Measurements from ENCODE around the gene SSBP3.
"Not testable (repeated sequence)": the region's sequence is repeated elsewhere in the genome, so short reads cannot be mapped to it uniquely, and the experiment has no call there.

The SSBP3 gene

DNA sequence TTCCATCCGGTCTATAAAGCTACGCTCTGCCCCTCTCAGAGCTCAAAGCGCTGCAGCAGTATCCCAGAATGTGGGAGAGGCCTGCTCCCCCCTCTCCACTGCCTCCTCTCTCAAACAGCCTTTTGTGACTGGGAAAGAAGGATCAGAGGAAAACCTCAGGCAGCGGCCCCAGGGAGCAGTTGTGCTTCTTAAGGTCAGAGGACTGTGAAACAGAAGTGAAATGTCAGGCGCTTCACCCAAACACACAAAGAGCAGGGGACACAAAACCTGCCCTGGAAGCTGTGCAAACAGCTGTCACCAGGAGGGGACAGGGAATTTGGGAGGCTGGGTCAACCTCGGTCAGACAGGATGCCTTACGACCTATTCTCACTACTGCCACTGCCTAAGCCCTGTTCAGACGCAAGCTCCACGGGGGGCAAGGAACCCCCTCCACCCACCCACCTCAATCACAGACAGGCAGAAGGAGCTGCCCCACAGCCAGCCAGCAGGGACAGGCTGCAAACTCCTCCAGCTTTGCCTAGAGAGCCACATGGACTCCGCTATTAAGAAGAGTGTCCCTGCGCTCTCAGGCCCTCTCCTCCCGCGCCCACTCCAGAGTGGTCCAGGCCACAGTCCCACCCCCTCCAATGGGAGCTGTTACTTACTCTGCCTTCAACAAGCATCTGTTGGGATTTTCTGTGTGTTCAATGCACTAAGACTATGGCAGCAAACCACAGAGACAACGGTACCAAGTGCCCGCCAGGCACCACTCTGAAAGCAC is 14.6 kb downstream of the SSBP3 start:
- DNase-seq (ENCODE audit: low spot score), result no peak

DNA sequence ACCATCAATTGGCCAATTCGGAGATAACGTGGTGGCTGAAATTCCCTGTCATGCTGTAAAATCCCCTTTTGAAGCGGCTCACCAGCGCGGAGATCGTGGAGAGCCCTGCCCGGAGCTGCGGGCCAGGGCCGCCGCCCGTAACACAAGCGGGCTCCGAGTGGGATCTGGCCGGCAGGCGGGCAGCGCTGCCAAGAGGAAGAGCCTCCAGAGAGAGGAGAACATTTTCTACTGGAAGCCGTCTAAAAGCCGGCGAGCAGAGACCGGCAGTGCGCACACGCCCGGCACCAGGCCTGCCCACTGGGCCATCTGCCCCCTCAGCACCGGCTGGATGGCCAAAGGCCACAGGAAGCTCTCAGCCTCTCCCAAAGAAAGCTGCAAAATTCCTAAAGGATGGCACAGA is 15.5 kb downstream of the SSBP3 start:
- DNase-seq (ENCODE audit: low spot score), result no peak

DNA sequence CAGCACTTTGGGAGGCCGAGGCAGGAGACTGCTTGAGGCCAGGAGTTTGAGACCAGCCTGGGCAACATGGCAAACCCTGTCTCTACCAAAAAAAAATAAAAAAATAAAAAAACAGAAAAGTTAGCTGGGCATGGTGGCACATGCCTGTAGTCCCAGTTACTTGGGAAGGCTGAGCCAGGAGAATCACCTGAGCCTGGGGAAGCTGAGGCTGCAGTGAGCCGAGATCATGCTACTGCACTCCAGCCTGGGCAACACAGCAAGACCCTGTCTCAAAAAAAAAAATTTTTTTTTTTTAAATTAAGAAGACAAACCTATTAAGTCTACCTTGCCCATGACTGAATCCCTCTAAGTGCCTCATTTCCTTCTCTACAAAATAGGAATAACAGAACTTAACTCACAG is 16.6 kb downstream of the SSBP3 start:
- DNase-seq (ENCODE audit: low spot score), result not testable (repeated sequence)

DNA sequence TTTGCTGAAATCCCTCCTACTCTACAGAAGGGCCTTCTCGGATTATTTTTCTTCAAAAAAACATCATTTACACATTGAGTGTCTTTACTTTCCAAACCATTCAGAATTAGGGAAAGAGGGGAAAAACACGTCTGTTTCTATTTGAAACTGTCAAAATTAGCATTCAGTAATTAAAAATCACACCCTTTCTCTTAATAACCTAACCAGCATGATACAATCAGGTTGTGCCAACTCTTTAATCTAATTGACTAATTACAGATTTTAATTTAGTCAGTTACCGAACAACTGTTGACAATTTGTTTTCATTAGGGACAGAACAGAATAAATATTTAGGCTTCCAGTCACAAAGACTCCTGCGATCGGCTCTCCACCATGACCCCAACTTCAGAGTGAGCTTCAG is 18.8 kb downstream of the SSBP3 start:
- DNase-seq (ENCODE audit: low spot score), result no peak

DNA sequence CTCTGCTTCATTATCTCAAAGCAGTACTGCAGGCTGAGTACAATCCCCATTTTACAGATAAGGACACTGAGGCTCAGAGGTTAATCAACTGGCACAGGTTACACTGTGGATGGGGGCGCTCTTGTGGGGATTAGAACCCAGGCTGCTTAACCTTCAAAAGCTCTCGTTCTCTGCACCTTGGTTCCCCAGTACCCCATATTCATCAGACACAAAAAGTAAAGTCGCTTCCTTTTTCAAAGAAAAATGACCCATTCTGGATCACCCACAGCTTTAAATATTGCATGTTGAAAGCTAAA is 20.5 kb downstream of the SSBP3 start:
- DNase-seq (ENCODE audit: low spot score), result no peak

DNA sequence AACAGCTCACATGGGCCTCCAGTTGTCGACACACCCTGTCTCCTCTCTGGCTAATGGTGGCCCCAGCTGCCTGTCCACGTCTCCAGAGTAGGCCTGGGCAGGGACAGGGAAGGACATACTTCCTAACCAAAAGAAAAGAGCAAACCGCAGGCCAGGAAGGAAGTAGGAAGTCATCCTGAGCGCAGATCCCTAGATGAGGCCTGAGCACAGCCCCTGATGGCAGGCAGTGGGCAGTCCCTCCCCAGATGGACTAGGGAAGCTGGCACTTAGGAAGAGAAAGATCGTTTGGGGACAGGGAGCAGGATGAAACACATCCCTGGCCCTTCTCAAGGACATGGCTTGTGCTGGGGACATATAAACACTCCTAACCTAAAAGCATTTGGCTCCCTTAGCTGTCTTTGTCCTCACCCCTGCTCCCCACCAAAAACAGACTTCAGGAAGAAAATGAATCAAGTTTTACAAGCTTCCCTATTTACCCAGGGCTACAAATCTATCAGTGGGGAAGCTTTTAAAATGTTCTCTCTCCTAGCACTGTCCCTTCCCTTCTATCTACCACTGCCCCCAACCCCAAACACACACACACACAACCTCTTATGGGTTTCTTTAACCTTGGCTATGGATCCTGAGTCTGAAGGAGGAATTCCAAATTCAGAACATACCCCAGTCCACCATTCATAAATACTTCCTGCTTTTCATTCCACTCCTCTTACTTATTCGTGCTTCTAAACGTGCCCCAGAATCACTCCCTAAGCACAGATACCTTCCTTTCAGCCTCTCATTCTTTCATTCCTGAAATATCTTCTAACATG is 21.1 kb downstream of the SSBP3 start:
- DNase-seq (ENCODE audit: low spot score), result no peak

DNA sequence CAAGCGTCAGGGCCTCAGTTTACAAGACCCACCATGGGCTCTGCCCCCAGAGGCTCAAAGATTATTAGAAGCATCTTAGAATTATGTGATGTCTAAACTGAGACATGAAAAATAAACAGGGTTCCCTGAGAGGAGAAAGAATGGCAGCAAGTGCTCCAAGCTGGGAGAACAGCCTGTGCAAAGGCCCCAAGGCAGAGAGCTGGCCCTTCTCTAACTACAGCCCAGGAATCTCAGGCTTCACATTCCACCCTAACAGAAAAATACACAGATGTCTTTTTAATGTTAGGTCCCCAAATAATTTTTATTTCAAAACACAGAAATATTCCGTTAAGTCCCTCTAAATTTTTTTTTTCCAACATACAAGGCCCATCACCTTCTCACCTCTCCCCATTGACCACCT is 21.7 kb downstream of the SSBP3 start:
- DNase-seq (ENCODE audit: low spot score), result no peak

DNA sequence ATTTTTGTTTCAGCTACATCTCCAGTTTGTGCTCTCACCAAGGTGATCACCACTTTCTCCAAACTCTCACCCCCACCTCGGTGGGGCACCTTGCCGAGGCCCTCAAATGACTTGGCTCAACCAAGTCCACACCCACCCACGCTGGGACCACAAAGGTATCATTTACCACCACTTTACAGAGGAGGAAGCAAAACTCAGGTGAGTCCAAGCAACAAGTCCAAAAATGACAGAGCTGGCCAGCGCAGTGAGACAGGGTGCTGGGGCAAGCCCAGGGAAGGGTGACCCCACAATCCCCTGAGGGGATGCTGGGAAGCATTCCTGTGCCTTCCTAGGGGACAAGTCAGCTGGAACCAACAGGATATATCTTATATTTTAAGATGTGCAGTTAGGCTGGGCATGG is 24.7 kb downstream of the SSBP3 start:
- no peak for DNase-seq (ENCODE audit: low spot score)

DNA sequence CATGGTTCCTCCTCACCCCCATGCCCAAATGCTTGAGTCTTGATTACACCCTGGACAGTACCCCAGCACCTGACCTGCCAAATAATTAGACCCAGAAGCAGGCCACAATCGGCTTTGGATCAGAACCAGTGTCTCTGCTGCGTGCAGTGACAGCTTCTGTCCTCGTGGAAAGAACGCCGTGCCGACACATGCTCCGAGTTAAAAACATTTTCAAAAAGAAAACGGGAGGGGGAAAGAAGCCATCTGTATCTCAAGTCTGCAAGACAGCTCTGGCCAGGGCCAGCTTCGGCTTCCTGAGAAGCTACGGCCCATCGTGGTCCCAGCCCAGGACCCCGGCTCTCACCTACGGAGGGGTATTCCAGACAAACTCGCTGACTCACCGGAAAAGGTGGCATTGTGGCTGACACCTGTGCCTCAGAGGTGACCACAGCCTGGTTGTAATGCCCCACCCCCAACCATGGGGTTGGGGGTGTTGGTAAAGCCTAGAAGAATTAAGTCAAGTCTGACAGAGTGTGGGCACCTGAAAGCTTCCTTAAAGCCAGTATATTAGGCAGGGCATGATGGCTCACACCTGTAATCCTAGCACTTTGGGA is 25.8 kb downstream of the SSBP3 start:
- DNase-seq (ENCODE audit: low spot score), result no peak

DNA sequence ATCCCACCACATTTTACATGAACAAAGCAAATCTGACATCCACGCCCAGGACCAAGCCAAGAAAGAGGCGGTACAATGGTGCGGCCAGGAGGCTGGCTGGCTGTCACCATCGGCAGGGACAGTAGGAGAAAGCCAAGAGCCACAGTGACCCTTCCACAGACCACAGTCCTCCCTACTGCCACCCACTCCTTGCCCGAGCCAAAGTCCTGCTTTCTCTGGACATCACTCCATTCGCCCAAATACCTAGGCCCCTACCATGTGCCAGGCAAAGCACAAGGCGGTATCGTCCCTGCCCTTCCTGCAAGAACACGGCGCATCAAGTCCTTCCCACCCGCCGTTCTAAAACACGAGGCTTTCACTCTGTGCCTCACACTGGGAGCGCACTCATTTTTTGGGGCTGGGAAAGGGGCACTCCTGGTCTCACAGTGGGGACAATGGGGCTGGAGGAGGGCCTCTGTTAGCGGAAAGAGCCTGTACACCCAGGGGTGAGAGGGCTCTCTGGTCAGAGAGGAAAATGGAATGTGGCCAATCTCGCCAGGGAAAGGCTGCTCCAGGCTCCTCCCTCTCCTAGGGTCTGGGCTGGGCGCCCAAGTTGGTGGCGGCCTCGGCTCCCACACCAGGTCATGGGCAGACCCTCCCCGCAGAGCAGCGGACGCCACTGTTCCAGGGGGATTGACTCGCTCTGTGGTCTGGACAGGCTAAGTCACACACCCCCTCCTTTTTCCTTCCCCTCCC is 26.5 kb downstream of the SSBP3 start:
- no peak for DNase-seq (ENCODE audit: low spot score)

DNA sequence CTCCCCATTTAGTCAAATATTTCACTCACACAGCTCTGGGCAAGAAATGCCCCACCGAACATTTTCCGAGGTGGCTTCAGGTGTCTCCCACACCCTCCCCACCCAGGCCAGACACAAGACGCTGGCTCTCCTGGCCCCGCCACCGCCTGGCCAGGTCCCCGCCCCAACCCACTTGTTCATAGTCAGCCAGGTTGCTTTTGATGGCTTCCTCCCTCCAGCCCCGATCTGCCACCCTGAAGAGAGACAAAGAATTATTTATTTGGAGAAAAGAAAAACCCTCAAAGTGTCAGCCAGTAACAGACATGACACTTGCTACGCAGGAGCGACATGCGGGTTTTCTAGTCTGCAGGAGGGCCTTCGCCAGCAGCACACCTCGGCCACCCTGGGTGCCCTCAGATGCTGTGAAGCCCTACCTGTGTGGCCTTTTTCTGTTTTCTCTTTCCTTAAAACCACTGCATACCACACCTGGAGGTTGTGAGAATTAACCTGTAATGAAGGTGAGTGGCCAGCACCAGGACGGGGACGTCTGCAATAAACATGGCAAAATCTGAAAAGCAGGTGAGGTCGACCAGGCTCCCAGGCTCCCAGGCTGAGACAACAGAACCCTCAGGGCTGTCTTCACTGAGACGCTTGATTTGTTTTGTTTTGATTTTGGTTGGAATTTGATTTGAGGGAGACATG is 27.2 kb downstream of the SSBP3 start:
- no peak for DNase-seq (ENCODE audit: low spot score)

DNA sequence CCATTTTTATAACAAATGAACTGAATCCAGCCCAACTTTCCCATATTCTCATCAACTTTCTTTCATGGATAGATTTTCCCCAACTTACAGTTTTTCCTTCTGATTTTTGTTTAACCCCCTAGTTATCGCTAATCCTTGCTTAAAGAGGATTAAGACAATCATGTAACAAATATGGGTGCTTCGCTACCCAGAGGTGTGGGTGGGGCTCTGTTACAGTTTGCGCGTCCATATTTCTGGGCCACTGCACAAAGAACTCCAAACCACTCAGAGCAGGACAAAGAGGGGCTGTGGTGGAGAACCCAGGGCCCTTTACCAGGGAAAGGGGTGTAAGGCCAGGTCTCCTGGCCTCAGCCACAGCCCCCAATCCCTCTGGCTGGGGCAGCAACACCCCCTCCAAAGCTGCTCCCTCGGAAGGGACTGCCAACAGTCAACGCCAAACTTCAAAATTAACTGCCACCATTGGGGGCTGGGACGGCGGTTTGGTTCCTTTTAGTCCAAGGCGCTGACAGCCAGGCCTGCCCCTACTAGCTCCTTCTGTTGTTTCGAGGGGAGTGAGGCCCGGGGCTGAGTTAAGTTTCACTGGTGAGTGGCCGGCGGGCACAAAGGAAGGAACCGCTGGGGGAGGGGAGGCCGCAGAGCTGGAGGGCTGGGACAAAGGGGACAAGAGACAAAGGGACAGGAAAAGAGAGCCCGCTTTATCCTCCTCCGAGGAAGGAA is 27.9 kb downstream of the SSBP3 start:
- no peak for DNase-seq (ENCODE audit: low spot score)

DNA sequence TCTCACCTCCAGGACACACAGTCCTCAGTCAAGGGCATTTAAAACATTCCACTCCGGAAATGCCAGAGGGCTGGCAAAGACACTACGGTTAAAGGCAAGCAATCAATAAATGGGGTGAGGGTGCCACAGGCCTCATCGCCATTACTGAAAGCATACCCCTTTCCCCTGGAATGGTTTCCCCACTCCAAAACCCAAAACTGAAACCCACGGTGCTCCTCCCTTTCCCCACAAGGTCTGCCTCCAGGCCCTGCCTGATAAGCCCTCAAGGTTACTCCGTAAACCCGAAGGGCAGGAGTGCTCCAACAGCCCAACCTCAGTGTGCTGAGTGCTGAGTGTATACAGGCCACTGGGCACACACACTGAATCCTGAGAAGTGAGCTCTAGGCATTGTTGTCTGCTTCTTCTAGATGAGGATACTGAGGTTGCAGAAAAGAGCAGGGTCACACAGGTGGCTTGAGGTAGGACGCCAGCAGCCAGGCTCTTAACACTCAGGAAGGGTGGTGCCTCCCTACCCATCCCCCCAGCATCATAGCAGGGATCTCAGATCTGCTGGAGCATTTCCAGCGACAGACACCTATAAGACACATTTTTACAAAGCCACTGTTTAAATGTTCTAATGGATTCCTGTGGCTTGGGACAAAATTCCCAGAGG is 29.0 kb downstream of the SSBP3 start:
- peak; percentile 6 for DNase-seq (ENCODE audit: low spot score)

DNA sequence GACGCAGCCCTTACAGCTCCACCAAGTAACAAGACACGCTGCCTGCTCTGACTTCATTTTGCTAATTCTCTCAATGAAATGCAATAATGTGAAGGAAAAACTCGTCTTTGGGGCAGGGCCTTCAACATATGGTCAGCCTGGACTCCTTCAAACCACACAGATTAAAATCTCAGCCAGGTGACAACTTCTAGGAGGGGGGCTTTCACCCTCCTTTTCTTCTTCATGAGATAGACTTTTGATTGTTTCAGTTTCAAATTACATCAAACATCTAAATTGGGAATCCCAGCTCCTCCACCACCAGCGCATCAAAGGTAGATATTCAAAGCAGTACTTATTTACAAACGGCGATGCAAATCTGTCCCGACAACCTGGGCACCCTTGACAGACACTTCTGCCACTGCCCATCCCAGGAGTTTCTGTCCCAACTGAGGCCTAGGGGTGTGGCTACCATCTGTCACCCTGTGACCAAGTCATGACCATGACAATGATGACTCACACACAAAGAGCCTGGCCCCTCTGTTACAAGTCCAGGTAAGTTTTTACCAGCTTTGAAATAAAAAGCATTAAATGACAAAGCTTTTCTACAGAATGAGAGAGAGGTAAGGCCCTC is 29.7 kb downstream of the SSBP3 start:
- DNase-seq (ENCODE audit: low spot score), result peak; percentile 49

DNA sequence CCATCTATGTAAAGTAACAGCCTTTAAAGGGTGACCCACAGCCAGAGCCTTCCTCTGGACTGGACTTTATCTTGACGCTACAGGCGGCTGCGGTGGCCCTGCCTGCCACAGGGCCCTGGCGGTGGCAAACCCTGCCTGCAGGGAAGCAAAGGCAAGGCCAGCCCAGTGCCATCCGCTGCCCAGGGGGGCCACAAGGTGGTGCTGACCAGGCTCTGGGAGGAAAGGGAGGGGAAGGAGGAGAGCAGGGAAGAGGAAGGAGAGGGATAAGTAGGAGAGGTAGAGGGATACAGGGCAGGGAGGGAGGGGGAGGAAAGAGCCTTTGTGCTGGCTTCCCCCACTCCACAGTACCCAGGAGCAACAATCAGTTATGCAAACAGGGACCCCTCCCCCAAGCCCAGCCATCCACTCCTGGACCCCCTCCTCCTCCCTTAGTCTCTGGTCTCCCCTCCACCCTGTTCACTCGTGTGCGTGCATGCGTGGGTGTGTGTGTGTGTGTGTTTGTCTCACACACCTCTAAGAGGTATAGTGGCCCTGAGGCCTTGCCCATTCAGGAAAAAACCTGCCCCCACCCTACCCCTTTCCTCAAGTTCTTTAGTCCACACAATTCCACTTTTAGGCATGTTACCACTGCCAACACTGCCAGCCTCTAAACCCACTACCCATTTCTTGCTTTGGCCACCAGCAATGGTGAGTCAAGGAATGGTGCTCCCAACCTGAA is 30.3 kb downstream of the SSBP3 start:
- no peak for DNase-seq (ENCODE audit: low spot score)

DNA sequence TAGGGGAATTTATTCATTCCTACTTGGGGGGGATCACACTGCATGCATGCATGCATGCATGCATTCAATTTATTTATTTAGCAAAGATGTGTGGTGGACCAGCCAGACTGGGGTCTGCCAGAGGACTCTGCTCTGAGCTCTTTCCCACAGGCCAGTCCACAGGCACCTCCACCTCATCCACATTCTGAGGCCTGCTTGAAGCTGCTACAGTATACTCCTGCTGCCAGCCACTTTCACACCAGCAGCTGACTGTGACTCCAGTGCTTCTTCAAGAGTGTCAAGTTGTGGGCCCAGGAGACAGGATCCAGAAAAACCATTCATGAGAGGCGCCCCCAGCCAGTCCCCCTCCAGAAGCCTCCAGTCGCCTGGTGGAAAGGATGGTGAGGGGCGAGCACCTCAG is 30.9 kb downstream of the SSBP3 start:
- no peak for DNase-seq (ENCODE audit: low spot score)

DNA sequence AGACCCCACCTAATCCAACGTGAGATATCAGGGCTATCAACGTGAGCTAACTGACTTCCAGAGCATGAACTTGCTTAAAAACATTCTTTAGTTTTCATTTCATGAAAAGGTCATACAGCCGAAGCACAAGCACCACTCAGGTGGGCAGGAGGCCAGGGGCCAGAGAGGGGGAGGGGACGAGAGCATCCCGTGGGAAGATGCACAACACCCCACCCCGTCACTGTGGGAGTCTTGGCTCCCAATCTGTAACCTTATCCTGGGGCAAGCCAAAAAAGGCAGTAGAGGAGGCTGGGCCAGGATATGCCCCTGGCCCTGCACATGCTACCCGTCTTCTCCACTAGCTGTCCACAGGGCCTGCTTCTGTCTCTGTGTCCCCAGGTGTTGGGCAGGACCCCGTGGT is 31.4 kb downstream of the SSBP3 start:
- no peak for DNase-seq (ENCODE audit: low spot score)

DNA sequence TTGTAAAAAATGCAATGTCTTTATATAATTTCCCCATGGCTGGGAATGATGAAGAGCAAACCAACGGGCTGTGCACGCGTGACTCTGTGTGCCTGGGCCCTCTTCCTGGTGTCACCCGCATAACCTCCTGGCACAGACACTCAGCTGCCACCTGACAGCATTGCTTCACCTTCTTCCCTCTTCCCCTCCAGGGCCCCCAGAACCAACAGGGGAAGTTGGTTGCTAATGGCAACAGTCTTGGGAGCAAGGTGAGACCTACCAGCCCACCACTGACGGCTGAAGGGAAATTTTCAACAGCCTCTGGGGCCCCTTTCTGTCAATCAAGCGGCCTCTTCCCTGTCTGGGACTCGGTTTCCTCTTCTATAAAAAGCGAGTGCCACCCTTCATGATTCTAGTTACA is 33.2 kb downstream of the SSBP3 start:
- DNase-seq (ENCODE audit: low spot score), result no peak

DNA sequence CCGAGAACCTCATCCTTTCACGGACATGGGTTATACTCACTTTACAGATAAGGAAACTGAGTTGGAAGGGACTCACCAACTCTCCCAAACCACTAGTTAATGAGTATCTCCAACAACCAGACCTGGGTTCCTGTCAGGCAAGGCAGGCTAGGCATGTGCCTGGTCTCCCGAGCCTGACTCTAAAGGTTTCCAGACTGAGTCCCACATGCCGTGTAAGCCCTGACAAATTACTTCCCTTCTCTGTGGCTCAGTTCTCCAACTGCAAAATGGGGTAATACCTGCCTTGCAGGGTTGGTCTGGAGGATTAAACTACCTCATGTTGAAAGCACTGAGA is 34.3 kb downstream of the SSBP3 start:
- peak; percentile 37 for DNase-seq (ENCODE audit: low spot score)
